ENCODE measurements around the gene PLCD3. TPM values are rescaled to one million over a fixed set of nuclear protein-coding genes. Genes with fewer than 3 reads are reported as not detected.
A peak's percentile ranks its signal among the peaks of the same experiment; 100 is the strongest.

The PLCD3 gene
- total and polyA plus RNA-seq, 2 of the 13 experiments (the other 11 are each of a cell fraction or from before 2014, with no cell fraction given), result 11.3 to 39.1 TPM

DNA sequence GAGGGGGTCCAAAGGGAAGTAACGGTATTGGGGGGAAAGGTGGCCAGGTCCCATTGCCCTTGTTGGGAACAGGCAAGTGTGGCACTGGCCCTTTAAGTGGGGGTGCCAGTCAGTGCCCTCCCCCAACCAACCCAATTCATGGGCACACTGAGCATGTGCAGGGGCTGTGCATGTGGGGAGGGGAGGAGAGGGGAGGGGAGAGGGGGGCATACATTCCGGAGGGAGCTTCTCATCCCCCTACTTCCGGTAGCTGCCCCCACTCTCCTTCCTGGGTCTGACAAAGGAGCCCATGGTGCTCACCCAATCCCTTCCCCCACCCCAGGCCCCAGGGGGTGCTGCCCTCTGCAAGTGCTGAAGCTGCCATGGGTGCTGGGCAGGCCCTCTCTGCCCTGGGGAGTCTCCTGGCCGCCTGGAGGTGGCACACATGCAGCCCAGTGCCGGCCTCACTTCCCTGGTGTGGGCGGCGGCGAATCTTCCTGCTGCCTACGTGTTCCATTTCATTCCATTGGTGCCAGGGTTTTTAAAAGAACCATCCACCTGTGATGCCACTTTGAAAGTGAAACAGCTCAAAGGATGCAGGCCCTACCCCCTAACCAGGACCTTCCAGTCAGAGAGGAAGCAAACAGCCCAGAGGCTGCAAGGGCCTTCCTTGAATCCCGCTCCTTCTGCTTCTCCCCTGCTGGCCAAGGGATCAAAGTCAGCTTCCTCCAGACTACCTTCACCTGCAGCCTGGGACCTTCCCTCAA, 40.4 kb upstream of the PLCD3 start (continued):
- TF ChIP-seq, protein P1, sequence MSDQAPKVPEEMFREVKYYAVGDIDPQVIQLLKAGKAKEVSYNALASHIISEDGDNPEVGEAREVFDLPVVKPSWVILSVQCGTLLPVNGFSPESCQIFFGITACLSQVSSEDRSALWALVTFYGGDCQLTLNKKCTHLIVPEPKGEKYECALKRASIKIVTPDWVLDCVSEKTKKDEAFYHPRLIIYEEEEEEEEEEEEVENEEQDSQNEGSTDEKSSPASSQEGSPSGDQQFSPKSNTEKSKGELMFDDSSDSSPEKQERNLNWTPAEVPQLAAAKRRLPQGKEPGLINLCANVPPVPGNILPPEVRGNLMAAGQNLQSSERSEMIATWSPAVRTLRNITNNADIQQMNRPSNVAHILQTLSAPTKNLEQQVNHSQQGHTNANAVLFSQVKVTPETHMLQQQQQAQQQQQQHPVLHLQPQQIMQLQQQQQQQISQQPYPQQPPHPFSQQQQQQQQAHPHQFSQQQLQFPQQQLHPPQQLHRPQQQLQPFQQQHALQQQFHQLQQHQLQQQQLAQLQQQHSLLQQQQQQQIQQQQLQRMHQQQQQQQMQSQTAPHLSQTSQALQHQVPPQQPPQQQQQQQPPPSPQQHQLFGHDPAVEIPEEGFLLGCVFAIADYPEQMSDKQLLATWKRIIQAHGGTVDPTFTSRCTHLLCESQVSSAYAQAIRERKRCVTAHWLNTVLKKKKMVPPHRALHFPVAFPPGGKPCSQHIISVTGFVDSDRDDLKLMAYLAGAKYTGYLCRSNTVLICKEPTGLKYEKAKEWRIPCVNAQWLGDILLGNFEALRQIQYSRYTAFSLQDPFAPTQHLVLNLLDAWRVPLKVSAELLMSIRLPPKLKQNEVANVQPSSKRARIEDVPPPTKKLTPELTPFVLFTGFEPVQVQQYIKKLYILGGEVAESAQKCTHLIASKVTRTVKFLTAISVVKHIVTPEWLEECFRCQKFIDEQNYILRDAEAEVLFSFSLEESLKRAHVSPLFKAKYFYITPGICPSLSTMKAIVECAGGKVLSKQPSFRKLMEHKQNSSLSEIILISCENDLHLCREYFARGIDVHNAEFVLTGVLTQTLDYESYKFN (CRISPR knock-in tag; conservative IDR thresholded peaks at IDR 0.05), result peak; percentile 67; the same call in 1 of the 2 replicates
- TF ChIP-seq POLR2G (IDR thresholded peaks at IDR 0.05; ENCODE audit: low read depth, low read length), result peak; percentile 81
- TF ChIP-seq ZNF761 (CRISPR knock-in tag; conservative IDR thresholded peaks at IDR 0.05), result peak; percentile 97
- peak; percentile 60; the same call in 1 of the 2 replicates for TF ChIP-seq ARHGAP35 (CRISPR knock-in tag; IDR thresholded peaks at IDR 0.05; ENCODE audit: borderline replicate concordance)
- peak; percentile 94 for TF ChIP-seq GABPB1 (CRISPR knock-in tag; IDR thresholded peaks at IDR 0.05)
- peak; percentile 21; the same call in 1 of the 2 replicates for TF ChIP-seq FOXO1 (CRISPR knock-in tag; IDR thresholded peaks at IDR 0.05)
- TF ChIP-seq ZNF740 (CRISPR knock-in tag; IDR thresholded peaks at IDR 0.05), result peak; percentile 100
- TF ChIP-seq ZHX2 (IDR thresholded peaks at IDR 0.05; ENCODE audit: low read depth), result peak; percentile 23; the same call in 1 of the 2 replicates
- TF ChIP-seq ZHX2 (CRISPR knock-in tag; IDR thresholded peaks at IDR 0.05; ENCODE audit: borderline replicate concordance), result no peak
- TF ChIP-seq ATF1 (CRISPR knock-in tag; IDR thresholded peaks at IDR 0.05), result no peak
- TF ChIP-seq MZF1 (CRISPR knock-in tag; IDR thresholded peaks at IDR 0.05; ENCODE audit: borderline replicate concordance), result peak; percentile 39; the same call in 1 of the 2 replicates
- peak; percentile 82 for TF ChIP-seq ZBTB7B (CRISPR knock-in tag; IDR thresholded peaks at IDR 0.05)
- TF ChIP-seq, protein P2, sequence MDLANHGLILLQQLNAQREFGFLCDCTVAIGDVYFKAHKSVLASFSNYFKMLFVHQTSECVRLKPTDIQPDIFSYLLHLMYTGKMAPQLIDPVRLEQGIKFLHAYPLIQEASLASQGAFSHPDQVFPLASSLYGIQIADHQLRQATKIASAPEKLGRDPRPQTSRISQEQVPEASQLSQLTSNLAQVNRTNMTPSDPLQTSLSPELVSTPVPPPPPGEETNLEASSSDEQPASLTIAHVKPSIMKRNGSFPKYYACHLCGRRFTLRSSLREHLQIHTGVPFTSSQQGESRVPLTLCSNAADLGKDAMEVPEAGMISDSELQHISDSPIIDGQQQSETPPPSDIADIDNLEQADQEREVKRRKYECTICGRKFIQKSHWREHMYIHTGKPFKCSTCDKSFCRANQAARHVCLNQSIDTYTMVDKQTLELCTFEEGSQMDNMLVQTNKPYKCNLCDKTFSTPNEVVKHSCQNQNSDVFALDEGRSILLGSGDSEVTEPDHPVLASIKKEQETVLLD (CRISPR knock-in tag; IDR thresholded peaks at IDR 0.05; ENCODE audit: low read depth), result no peak
- TF ChIP-seq TARDBP (CRISPR knock-in tag; IDR thresholded peaks at IDR 0.05), result peak; percentile 48; the same call in 1 of the 2 replicates
- no peak for TF ChIP-seq CENPT (CRISPR knock-in tag; IDR thresholded peaks at IDR 0.05; ENCODE audit: low read depth)
- peak; percentile 64 for TF ChIP-seq MAX (IDR thresholded peaks at IDR 0.05)
- 0 out of 2 replicates have a peak, but pooled peaks have one; percentile 45 for TF ChIP-seq MTF1 (CRISPR knock-in tag; IDR thresholded peaks at IDR 0.05)
- peak; percentile 99 for TF ChIP-seq ETV5 (CRISPR knock-in tag; IDR thresholded peaks at IDR 0.05; ENCODE audit: borderline replicate concordance)
